Inflammatory macrophage treated with lipopolysaccharide for 1 hour (primary cell): ENCODE results near the gene TAF9.
"Not testable (repeated sequence)": the region's sequence is repeated elsewhere in the genome, so short reads cannot be mapped to it uniquely, and the experiment has no call there.

Experiments
- DNase-seq, 2 donors: peaks; one replicate each; pipeline ENCODE4 v3.0.0-alpha.2; 2020 to 2022

Gene TAF9

DNA sequence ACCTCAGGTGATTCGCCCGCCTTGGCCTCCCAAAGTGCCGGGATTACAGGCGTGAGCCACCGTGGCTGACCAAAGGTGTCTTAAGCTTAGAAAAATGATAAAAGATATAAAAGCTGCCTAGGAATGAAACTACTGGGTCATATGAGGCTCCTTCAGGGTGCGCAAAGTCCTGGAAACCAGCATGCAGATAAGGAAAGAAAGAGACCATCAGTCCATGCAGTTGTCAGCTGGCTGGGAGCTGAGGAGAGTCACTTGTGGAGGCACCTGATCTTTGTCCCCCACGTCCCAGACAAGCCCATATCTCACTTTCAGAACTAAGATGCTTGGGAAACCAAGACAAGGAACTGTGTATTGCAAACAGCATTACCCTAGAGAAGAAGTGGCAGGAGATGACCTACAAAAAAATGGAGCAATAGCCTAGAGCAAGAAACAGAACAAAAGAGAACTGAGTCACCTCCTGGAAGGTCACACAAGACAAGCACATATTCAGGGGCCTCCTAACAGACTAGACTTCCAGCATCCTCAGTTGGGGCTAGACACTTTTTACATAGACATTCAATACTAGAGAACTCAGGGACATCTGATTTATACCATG lies 33.9 kb downstream of the TAF9 start:
- peak in 1 of 2 donors; percentile 66 for DNase-seq

DNA sequence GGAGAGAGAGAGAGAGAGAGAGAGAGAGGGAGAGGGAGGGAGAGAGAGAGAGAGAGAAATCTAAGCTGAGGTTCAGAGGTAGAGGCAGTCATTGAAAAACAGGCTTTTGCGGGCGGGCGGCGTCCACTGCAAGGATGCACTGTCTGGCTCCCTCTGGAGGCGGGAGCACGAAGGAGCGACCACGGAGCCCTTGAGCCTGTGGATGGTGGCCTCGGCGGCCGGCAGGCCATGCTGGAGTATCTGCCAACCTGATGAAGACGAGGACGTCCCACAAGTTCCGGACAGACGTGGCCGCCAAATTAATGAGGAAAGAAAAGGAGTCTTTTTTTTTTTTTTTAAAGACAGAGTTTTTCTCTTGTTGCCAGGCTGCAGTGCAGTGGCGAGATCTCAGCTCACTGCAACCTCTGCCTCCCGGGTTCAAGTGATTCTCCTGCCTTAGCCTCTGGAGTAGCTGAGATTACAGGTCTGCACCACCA lies 34.5 kb downstream of the TAF9 start:
- DNase-seq, result peak; percentile 67 to 83

DNA sequence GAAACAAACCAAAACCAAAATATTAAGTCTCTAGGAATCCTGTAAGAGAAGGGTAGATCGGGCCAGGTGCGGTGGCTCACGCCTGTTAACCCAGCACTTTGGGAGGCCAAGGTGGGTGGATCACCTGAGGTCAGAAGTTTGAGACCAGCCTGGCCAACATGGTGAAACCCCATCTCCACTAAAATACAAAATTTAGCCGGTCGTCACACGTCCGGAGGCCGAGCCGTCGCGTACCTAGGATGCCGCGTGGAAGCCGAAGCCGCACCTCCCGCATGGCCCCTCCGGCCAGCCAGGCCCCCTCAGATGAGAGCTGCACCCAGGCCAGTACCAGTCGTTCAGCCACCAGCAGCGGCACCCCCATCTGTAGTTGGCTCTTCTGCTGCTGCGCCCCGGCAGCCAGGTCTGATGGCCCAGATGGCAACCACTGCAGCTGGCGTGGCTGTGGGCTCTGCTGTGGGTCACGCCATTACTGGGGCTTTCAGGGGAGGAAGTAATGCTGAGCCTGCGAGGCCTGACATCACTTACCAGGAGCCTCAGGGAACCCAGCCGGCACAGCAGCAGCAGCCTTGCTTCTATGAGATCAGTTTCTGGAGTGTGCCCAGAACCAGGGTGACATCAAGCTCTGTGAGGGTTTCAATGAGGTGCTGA lies 35.5 kb downstream of the TAF9 start:
- DNase-seq, result not testable (repeated sequence)

DNA sequence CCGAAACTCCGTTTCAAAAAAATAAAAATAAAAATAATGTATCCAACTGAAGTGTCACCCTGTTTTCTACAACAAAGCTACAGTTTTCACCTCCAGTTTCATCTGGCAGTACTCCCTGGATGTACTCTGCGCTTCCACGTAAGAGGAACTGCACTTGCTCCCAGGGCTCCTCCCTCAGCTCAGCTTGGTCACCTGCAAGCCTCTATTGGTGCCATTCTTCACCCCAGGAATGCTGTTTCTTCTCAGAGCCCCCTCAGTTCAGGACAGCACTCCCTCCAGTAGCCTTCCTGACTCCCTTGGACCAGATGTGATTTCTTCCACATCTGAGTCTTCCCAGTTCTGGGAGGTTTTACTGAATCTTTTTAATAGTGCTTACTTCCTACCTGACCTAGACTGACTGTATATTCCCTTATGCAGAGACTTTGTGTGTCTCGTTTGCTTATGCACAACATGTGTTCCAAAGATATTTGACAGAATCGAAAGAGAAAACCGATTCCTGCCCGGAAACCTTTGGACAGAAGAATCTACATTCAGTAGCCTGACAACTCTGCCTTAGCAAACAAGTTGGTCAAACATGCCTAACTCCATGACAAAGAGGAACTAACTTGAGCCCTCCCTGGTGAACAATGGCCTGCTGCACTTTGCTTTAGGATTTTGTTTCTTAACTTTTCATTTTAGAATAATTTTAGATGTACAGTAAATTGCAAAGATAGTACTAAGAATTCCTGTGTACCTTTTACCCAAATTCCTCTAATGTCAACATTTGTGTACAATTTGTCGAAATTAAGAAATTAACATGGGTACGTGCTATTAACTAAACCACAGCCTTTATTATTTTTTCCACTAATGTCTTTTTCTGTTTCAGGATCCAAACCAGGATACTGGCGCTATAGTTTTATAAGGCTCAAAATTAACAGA lies 37.5 kb downstream of the TAF9 start:
- peak; percentile 17 to 28 for DNase-seq

DNA sequence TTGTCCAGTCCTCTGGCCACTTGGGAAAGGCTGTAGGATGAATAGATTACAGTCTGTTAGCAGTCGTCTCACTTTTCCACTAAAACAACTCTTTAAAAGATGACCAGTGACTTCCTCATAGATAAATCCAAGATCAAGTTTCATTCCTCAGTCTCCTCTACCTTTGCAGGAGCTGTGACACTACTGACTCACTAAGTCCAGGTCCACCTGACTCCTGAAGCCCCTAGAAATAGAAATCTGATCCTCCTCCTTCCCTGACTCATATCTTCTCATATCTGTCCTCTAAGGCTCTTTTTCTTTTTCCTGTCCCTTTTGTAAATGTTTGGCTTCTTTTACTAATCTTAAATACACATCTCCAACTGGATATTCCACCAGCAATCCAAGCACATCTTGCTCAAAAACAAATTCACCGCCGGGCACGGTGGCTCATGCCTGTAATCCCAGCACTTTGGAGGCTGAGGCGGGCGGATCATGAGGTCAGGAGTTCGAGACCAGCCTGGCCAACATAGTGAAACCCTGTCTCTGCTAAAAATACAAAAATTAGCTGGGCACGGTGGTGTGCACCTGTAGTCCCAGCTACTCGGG lies 39.3 kb downstream of the TAF9 start:
- no peak for DNase-seq

DNA sequence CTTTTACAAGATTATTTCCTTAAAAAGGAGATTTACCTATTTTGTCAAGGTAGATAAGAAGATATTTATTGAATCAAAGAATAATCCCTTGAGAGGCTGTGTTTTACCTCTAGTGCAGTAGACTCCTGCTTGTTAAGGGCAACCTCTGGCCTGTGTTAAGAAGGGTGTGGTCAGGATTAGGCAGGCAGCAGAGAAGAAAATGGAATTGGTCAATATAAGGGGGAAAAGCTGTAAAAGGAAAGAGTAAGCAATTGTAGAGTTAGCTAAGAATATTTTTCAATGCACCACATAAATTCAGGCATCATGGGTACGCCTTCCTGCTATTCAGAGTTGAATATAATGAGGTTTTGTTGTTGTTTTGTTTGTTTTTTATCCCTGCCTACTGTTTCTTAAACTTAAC lies 43.0 kb downstream of the TAF9 start:
- no peak for DNase-seq

DNA sequence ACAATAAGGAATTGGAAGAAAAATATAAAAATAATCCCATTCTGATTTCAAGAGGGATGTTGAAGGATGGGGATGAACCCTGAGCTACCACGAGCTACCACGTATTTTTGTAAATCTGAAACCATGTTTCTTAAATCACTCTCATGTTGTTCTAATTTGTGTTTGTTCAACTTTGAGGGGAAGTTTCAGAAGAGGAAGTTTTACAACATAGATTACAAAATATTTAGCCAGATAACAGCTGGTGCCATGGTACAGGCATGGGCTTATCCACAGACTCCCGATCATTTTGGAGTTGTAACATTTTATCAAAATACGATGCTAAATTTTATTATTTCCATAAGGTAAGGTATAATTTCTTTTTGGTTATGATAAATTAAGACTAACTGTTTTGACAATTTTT lies 51.9 kb downstream of the TAF9 start:
- peak; percentile 46 to 49 for DNase-seq

DNA sequence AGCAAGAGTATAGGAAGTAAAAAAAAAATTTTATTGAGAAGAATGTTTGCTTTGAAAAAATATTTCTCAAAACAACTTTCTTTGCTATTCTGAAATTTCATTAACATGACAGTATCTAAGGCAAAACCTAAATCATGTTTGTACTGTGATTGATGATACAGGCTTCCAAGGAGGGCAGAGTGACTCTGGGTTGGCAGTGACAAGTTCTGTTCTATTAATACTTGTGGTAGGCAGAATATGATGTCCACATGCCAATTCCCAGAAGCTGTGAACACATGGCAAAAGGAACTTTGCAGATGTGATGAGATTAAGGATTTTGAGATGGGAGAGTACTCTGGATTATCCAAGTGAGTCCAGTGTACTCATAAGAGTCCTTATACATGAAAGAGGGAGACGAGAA lies 53.3 kb downstream of the TAF9 start:
- DNase-seq, result no peak
